OCI-LY7 (cell line): ENCODE results near the gene CBFA2T3. TPM values are rescaled to one million over a fixed set of nuclear protein-coding genes. Genes with fewer than 3 reads are reported as not detected.

Source experiments
- BruUV-seq: library from RNA; stranded (reverse); fragments of 400-500 nt; replicated peaks from 2 replicates; lab custom pipeline; 2021; lab: Mats Ljungman, UMichigan
- CTCF ChIA-PET: fragments of 300-600 bp; sonication (Branson Sonifier 250); formaldehyde crosslinking; loops from one replicate; lab custom pipeline; 2022; ENCODE audit warnings: antibody characterized with exemption; ENCODE audit not compliant: unreplicated experiment; lab: Charles Lee
- POLR2A ChIA-PET: fragments of 300-600 bp; sonication (Branson Sonifier 250); formaldehyde crosslinking; loops from one replicate; lab custom pipeline; 2022; ENCODE audit warnings: antibody characterized with exemption; lab: Charles Lee
- DNase-seq: peaks from one replicate; pipeline ENCODE4 v3.0.0-alpha.2; 2015; ENCODE audit warnings: low spot score
- H2AFZ ChIP-seq: fragments of 200-600 bp; sonication (generic), shearing (Covaris generic); 2 replicates; pipeline ENCODE4 v1.6.1; 2014; ENCODE audit warnings: mild to moderate bottlenecking, antibody characterized with exemption, low read length, moderate library complexity
- H3K27ac ChIP-seq: fragments of 200-600 bp; sonication (generic); 2 replicates; pipeline ENCODE4 v1.5.1; 2014; ENCODE audit warnings: mixed run types, low read depth, mild to moderate bottlenecking, moderate library complexity, low read length, inconsistent platforms; ENCODE audit not compliant: poor library complexity, severe bottlenecking
- H3K36me3 ChIP-seq: fragments of 200-600 bp; sonication (generic); 2 replicates; pipeline ENCODE4 v1.6.1; 2014; ENCODE audit warnings: mild to moderate bottlenecking, antibody characterized with exemption, low read length, moderate library complexity, mixed read lengths; ENCODE audit not compliant: insufficient read depth
- H3K4me1 ChIP-seq: fragments of 200-600 bp; sonication (generic); 2 replicates; pipeline ENCODE4 v1.5.1; 2014; ENCODE audit warnings: mild to moderate bottlenecking, low read length; ENCODE audit not compliant: insufficient read depth, poor library complexity, severe bottlenecking
- H3K4me2 ChIP-seq: fragments of 200-600 bp; sonication (generic); 2 replicates; pipeline ENCODE4 v1.6.1; 2014; ENCODE audit warnings: mild to moderate bottlenecking, low read length
- H3K4me3 ChIP-seq: fragments of 200-600 bp; sonication (generic); 2 replicates; pipeline ENCODE4 v1.5.1; 2014; ENCODE audit warnings: mild to moderate bottlenecking, low read depth, low read length; ENCODE audit not compliant: poor library complexity, severe bottlenecking
- H3K79me2 ChIP-seq: fragments of 200-600 bp; sonication (generic); 2 replicates; pipeline ENCODE4 v1.6.1; 2016; ENCODE audit warnings: low read depth, mild to moderate bottlenecking, low read length, moderate library complexity, mixed read lengths; ENCODE audit not compliant: insufficient read depth
- H3K9me2 ChIP-seq: fragments of 200-600 bp; sonication (generic); 2 replicates; pipeline ENCODE4 v1.6.1; 2016; ENCODE audit warnings: mild to moderate bottlenecking, low read length, mixed read lengths; ENCODE audit not compliant: insufficient read depth
- H3K9me3 ChIP-seq: fragments of 200-600 bp; sonication (generic); 2 replicates; pipeline ENCODE4 v1.6.1; 2014; ENCODE audit warnings: mild to moderate bottlenecking, mixed run types, low read length, mixed read lengths
- H4K20me1 ChIP-seq: fragments of 200-600 bp; sonication (generic); 2 replicates; pipeline ENCODE4 v1.6.1; 2014; ENCODE audit warnings: mild to moderate bottlenecking, antibody characterized with exemption, low read length, moderate library complexity, mixed read lengths; ENCODE audit not compliant: insufficient read depth
- CTCF ChIP-seq: fragments of 200-600 bp; sonication (generic); conservative IDR thresholded peaks from 2 replicates; pipeline ENCODE4 v1.5.1; 2014; ENCODE audit warnings: mild to moderate bottlenecking, antibody characterized with exemption, low read length, moderate library complexity, mixed read lengths
- EZH2phosphoT487 ChIP-seq: fragments of 200-600 bp; sonication (generic); IDR thresholded peaks from 2 replicates; pipeline ENCODE4 v1.6.1; 2018; ENCODE audit warnings: low read depth, borderline replicate concordance, mild to moderate bottlenecking, mixed run types, antibody characterized with exemption, low read length, moderate library complexity, mixed read lengths
- intact Hi-C: fragments of 100-400 bp; cut with micrococcal nuclease; formaldehyde crosslinking; loops from one replicate; pipeline ENCODE4 v1.10.0; 2022; ENCODE audit not compliant: unreplicated experiment
- total RNA-seq, 2 experiments: library from RNA; depleted of rRNA in 1 of 2; stranded (reverse); fragments of >200 nt in 1 of 2; shearing (Covaris generic) in 1 of 2; gene quantifications; 2 replicates each; pipeline ENCODE4 v1.2.3, GENCODE V29; 2014 to 2022

The CBFA2T3 gene
- total RNA-seq, 2 experiments from 2014 or later: 1.1 to 48.0 TPM

GRCh38 chr16:88905563-88905962 lies 71.4 kb downstream of the CBFA2T3 start:
- Histone ChIP-seq H3K4me3 (no peak overlapping the region), H3K36me3 (no peaks in the 10 kb centered on the region), H3K4me2 (no peak overlapping the region), H3K27ac (no peak overlapping the region), H2AFZ (no peak overlapping the region), H3K4me1 (peaks cover 5% of the 10 kb centered on the region), H3K9me3 (no peaks in the 10 kb centered on the region), H4K20me1 (no peaks in the 10 kb centered on the region), H3K9me2 (no peaks in the 10 kb centered on the region), H3K79me2 (no peaks in the 10 kb centered on the region)
- DNase-seq: peak; percentile 60
- ChIA-PET CTCF (no interaction called here), POLR2A (no interaction called here)
- BruUV-seq: no TSS peak
- intact Hi-C loops: no loop called here
- TF ChIP-seq CTCF (no peak), EZH2phosphoT487 (no peak)

DNA sequence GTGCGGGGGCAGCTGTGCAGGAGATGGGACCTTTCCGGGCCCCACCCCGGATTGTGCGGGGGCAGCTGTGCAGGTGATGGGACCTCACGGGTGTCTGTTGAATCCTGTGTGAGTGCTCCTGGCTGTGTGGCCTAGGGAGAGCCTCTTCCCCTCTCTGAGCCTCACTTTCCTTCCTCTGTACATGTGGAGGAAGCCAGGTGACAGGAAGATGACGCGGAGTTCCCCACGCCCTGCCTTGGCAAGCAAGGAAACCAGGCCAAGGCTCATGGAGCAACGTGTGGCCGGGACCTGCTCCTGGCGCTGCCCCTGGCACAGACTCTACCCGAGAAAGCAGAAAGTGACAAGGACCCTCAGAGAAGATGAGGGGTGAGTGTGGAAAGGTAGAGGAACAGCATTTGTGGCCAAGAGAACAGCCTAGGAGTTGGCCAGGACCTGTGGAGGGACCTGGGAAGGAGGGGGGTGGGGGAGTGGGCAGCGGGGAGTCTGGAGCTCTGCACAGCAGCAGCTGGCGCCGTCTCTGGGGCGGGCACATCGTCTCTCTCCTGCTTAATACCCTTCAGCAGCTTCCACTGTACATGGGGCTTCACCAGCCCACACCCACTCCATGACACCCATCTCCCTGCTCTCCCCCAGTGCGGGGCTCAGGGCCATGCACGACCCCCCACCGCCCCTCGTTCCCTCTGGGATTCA lies 72.2 kb downstream of the CBFA2T3 start:
- Histone ChIP-seq H4K20me1 (no peaks in the 10 kb centered on the region), H3K4me1 (peaks cover 5% of the 10 kb centered on the region), H3K36me3 (no peaks in the 10 kb centered on the region), H3K9me3 (no peaks in the 10 kb centered on the region), H3K27ac (no peak overlapping the region), H3K79me2 (no peaks in the 10 kb centered on the region), H3K4me2 (no peak overlapping the region), H2AFZ (no peak overlapping the region), H3K9me2 (no peaks in the 10 kb centered on the region), H3K4me3 (no peak overlapping the region)
- POLR2A ChIA-PET: no interaction called here
- CTCF ChIA-PET: no interaction called here
- intact Hi-C loops: no loop called here
- no TSS peak for BruUV-seq
- DNase-seq: no peak
- TF ChIP-seq CTCF (no peak), EZH2phosphoT487 (no peak)

GRCh38 chr16:88903267-88903666 lies 73.7 kb downstream of the CBFA2T3 start:
- BruUV-seq: no TSS peak
- ChIA-PET CTCF (no interaction called here), POLR2A (no interaction called here)
- TF ChIP-seq CTCF (no peak), EZH2phosphoT487 (no peak)
- no peak overlapping the region for H3K4me2 ChIP-seq
- no peaks in the 10 kb centered on the region for H3K9me2 ChIP-seq
- intact Hi-C loops: no loop called here
- no peak overlapping the region for H3K4me3 ChIP-seq
- H3K4me1 ChIP-seq: peaks cover 5% of the 10 kb centered on the region
- H4K20me1 ChIP-seq: no peaks in the 10 kb centered on the region
- H3K9me3 ChIP-seq: no peaks in the 10 kb centered on the region
- H3K27ac ChIP-seq: no peak overlapping the region
- DNase-seq: no peak
- H3K36me3 ChIP-seq: no peaks in the 10 kb centered on the region
- H3K79me2 ChIP-seq: no peaks in the 10 kb centered on the region
- no peak overlapping the region for H2AFZ ChIP-seq
